Activated CD4-positive, alpha-beta T cell treated with anti-CD3 and anti-CD28 coated beads, Interleukin-2, amount 50 U/mL, for 1 hour (primary cell): ENCODE results near the gene OSBPL5.

Experiments used
- DNase-seq: peaks from one replicate; pipeline ENCODE4 v3.0.0-alpha.2; 2020

OSBPL5 gene

DNA sequence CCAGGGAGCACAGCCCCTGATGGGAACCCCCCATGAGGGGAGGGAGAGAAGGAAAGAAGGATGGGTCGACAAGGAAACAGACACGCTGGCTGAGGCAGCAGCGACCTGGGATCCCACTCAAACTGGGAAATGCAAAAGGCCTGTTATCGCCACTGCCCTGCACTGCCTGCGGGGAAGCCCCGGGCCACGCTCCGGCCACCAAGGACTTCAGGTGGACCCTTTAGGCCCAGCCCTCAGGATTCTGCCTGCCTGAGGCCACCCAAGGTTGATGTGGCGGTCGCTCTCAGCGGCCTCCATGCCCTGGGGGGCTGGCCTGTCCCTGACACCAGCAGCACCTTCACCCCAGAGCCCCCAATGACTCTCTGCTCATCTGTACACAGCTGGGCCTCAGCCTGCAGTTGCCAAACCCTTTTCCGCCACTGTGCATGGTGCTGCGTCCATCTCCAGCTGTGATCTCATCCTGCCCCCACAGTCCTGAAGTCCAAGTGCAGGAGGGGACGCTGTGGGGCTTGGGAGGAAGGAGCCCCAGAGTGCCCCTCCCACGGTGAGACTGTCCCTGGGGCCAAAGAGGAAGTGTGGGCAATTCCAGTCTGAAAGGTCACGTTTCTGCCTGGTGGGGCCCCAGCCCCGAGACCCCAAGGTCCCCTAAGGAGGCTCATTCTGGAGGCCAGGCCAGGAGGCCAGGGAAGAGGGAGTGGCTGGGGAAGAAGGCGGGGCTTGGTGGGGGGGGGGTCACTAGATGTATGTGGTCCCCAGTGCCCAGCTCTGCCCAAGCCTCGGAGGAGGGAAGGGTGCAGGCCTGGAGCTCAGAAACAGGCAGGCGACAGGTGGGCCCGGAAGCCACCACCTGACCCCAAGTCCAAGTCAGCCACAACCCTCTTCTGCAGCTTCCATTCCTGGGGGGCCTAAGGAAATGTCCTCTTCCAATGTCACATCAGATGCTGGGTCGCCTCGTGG lies 31.6 kb downstream of the OSBPL5 start:
- DNase-seq: no peak

DNA sequence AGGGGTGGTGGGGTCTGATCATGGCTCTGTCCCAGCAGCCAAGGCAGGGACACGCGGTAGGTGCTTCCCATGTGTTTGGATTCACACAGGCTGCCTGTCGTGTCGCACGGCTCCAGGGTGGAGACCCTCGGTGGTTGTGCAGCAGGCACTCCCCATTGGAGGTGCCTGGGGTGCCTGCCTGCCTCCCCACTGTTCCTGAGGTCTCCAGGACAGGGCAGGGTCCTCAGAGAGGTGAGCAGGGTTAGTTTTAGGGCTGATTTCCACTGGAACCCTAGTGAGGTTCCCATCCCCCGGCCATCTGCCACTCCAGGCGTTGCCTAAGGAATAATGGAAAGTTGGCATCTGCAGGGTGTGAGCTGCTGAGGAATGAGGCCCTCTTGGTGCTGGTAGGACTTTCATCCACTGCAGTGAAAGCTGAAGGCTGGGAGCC lies 32.3 kb downstream of the OSBPL5 start:
- DNase-seq: no peak

DNA sequence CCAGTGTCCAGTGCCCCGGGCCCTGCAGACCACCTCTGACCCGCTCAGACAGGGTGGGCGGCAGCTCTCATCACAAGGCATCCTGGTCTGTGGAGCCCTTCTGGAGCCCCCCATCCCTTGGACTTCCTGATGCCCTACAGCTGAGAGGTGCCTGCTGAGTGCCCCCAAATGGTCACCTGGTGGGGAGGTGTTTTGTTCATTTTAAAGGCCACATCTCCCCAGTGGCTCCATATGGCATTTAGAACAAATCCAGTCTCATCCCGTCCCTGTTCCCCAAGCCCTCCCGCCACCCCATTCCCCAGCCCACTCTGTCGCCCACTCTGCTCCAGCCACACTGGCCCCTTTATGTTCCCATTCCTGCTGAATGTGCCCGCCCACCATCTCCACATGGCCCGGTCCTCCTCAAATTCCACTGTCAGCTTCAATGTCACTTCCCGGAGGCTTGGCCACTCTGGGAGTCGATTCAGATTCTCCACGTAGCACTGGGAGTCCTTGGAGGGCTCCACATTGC lies 32.8 kb downstream of the OSBPL5 start:
- no peak for DNase-seq

DNA sequence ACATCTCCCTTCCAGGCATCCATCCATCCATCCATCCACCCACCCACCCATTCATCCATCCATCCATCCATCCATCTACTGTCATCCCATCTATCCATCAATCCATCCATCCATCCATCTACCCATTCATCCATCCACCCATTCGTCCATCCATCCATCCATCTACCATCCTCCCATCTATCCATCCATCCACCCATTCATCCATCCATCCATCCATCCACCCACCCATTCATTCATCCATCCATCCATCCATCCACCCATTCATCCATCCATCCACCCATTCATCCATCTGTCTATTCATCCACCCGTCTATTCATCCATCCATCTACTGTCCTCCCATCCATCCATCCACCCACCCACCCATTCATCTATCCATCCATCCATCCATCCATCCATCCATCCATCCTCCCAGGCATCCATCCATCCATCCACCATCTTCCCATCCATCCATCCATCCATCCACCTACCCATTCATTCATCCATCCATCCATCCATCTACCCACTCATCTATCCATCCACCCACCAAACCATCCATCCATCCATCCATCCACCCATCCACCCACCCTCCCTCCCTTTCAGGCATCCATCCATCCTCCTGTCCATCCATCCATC lies 33.7 kb downstream of the OSBPL5 start:
- DNase-seq: no peak

DNA sequence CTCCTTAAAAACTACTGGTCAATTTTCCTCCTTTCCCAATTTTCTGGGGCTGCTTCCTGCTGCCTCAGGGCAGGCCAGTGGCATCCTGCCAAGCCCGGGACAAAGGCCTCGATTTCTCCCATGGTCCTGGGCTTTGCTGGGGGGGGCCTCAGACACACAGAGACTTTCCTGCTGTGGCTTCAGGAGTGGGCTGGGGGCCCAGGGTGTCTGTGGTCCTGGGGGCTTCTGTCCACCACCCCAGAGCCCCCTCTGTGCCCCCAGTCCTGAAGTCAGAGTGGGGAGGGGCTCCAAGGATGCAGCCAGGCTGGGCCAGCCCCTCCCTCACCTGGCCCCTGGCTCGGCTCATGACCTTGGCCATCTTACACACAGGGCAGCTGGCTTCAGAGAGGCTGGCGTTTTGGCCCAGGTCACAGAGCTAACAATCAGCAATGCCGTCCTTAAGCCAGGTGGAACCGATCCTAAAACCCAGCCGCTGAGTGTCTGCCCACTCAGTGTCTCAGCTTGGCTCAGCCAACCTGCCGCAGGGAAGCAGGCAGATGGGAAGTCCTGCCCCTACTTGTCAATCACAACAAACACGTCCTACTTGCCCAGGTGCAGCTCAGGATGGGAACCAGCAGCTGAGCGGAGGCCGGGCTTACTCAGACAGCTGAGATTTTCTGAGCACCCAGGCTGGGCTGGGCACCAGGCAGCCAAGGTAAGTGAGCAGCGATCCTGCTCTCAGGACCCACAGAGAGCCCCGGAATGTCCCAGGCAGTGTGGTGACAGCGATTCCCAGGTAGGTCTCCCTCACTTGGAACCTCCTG lies 34.6 kb downstream of the OSBPL5 start:
- no peak for DNase-seq

DNA sequence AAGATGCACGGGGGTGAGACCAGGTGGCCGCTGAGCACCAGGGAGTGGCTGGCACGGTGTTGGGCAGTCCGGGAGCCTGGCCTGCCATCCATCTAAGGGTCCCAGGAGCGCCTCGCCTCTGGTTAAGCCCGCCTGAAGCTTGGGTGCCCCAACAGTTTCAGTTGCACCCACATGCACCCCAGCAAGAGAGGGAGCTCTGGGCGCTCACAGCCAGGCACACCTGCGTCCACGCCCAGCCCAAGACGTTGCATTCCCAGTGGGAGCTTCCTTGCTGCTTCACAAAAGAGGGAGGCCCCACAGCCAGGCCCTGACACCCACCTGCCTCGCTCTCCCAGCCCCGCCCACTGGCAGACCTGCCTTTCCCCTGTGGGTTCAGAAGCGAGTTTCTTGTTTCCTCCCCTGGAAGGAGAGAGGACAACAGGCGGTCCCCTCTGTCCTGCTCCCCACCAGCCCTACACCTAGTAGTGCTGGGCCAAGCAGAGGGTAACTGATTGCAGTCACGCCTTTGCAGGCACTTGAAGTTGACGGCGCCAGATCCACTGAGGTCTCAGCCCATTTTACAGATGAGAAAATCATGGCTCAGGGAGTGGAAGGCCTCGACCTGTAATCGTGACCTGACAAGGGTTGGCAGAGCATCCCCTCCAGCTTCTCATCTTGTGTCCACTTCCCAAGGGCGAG lies 35.4 kb downstream of the OSBPL5 start:
- DNase-seq: no peak

DNA sequence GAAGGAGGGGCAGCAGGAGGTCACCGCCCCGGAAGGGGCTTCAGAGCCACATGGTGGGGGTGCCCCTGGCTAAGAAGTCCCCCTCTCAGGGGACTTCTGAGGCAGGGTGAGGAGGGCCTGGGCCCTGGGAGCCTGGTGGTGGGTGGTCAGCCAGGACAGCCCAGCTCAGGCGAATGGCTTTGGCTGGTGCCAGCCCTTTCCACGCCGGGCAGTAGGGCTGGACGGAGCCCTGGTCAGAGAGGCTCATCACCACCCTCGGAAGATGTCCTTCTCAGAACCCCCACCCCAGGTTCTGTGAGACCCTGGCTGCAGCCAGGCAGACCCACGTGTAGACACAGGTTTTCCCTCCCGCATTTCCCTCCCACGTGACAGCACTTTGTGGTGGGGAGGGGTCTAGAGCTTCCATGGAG lies 35.9 kb downstream of the OSBPL5 start:
- DNase-seq: no peak

DNA sequence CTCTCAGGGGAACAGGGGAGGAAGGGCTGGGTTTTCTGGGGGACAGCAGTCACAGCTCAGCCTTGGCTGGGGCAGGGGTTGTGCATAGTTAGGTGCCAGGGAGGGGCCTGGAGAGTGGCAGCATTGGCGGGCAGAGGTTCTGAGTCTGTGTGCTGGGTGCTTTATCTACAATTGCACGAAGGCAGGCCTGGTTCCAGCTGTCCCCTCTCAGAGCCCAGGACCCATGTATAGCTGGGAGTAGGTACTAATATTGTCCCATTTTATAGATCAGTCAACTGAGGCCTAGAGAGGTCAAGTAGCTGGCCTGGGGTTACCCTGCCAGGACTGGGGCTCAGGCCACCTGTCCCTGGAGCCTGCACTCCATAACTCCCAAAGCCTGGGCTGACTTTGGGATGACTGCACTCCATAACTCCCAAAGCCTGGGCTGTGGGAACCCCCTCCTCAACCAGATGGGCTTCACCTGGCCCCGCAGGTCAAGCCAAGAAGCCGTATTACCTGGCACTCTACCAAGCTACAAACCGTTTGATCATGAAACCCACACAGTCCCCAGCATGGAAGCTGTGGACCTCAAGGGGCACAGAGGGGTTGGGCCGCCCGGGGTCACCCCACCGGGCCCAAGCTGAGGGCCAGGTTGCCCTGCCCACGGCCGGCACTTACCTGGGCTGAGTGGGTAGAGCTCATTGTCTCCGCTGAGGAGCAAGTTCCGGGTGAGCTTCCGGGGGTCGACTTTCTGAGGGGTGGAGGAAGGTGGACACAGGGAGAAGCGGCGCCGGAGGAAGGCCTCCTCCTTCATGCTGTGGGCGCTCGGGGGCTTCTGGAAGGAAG lies 36.5 kb downstream of the OSBPL5 start:
- no peak for DNase-seq

DNA sequence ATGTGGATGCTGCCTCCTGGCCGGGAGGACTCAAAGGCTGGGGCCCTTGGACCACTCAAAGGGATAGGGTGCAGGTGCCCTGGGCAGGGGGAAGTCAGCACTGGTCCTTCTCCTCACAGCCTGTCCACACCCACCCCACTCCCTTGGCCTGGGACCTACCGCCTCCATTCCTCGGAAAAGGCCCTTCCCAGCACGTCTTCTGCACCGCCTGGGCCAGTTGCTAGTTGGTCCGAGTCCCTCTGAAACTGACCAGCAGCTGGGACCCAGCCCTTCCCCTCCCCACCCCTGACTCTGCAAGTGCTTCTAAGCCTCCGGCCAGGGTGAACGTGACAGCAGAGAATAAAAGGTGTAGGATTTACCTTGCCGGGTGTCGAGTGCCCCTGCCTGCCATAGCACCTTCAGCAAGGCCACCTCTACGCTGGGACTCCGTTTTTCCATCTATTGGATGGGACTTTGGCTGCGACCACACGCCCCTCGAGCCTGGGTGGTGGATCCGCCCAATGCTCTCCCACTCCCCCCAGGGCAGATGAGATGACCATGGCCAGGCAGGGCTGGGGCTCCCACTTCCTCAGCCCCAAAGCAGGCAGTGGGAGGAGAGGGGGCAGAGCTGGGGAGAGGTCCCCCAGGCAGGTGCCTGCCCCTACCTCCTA lies 37.3 kb downstream of the OSBPL5 start:
- no peak for DNase-seq

DNA sequence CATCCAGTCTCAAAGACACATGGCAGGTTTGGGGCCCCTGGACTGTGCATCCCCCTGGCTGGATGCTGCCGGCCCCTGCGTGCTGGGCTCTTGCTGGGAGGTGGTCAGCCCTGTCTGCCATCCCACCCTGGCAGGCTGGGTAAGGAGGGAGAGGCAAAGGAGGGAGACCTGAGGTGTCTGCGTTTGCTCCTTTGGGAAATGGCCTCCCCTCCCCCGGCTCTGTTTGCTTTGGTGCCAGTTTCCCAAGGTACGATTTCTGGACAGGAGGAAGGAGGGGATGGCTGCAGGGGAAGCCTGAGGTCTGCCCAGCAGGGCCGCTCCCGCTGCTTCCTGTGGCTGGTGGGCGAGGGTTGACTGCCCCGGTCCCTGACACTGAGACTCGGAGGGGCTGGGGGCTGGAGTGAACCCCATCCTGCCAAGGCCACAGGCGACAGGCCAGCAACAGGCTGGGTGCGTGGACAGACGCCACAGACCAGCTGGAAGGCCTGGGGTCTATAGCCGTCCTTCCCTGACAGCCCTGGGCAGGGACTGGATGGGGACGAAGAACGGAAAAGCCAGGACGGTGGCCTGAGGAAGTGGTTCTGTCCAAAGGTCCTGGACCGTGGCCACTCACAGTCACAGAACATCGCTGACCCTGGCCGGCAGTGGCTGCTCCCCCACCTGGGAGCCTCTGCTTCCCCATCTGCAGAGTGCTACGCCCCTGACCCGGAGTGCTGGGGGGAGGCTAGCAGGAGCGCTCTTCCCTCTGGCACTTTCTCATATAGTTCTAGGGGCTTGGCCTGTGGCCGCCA lies 38.0 kb downstream of the OSBPL5 start:
- no peak for DNase-seq

DNA sequence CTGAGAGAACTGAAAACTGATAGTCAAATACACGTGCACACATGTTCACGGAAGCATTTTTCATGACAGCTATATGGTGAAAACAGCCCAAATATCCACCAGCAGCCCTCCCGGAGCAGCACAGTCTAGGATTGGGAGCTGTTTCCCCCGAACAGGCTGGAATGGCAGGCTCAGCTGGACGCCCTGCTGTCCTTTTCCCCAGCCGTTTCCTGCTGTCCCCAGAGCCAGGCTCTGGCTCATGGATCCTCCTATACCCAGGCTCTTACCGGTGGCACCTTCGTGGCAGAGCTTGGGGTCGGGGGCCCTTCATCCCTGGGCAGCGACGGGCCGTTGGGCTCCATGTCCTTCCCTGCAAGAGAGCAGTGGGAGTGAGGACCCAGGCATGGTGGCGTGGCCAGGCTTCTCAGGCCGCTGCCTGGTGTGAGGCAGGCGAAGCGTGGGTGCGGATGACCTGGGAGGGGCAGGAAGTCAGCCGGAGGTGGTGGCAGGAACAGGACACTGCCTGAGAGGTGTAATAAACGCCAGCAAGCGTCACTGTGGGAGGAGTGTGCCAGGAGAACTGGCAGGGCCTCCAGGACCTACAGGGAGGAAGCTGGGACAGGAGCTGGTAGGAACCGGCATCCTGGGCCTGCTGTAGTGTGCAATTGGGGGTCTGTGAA lies 38.8 kb downstream of the OSBPL5 start:
- no peak for DNase-seq

DNA sequence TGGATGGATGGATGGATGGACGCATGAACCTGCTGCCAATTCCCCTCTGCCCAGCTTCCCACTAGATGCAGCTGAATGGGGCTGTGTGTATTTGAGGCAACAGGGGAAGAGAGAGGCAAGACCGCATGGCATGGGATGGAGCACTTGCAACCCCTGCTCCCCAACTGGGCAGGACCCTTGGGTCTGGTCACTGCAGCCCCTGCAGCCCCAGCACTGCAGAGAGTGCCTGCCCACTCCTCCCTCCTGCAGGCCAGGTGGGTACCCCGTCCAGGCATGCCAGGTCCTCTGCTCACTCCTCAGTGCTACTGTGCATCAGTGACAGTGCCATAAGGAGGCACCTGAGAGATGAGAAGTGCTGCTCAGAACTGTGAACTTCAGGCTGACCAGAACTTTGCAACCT lies 40.3 kb downstream of the OSBPL5 start:
- no peak for DNase-seq

DNA sequence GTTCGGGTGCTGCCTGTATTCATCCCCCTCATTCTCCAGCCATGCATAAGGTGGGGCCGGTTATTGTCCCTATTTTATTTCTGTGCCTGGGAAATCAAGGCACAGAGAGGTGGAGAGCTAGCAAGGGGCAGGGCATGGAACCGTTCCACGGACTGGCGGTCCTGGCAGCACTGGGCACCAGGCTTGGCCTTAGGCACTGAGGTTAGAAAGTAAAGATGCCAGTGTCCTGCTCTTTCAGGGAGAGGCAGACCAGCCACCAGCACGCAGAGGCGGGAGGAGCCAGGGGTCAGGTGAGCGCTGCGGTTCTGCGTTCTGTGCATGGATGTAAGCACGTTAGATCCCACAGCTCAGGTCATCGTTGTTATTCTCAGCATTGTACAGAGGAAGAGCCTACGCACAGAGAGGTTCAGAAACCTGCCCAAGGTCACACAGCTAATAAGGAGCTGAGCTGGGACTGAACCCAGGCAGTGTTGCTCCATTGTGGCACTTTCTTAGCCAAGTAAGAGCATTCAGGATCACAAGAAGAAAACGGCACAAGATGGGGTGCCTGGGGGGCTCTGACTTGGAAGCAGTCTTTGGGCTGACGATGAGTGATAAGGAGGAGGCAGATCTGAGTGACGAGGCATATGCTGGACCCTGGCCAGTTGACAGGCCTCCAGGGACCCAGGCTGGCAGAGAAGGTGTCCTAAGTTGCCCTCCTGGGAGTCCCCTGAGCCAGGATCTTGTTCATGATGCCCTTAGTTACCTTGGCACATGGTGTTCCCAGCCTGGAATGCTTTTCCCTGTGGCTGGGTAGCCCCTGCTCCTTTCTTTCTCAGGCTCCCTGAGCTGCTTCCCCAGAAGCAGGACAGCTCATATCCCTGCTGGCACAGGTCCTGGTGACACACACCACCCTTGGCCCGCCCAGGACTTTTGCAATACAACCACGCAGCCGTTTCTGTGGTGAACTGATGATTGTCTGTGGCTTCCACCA lies 41.1 kb downstream of the OSBPL5 start:
- no peak for DNase-seq

DNA sequence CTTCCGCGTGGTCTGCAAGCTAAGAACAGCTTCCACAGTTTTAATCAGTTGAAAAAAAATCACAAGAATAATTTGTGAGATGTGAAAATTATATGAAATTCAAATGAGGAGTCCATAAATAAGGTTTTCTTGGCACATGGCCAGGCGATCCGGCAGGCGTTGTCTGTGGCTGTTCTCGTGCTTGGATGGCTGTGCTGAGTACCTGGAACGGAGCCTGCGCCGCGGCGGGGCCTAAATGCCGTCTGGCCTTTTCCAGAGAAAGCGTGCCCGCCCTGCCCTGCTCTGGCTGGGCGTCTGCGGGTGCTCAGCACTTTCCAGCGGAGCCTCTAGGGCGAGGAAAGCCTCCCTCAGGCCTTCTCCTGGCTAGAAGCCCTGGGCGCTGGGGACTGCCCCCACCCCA lies 41.8 kb downstream of the OSBPL5 start:
- DNase-seq: no peak

DNA sequence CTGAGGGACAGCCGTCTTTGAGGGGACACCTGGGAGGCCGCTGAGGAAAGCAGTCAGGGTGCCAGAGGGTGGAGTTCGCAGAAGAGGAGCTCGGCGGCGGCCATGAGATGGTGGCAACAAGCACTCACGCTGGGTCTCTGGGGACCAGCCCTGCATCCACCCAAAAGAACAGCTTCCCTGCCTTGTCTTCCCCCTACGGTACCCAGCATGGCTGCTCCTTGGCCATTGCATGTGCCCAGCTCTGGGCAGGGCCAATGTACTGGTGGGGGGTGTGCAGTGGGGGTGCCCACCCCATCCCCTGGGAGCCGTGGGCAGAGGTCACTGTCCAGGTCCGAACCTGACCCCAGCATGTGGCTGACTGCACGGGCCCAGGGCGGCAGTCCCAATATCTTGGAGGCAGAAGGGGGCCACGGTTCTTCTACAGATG lies 42.3 kb downstream of the OSBPL5 start:
- no peak for DNase-seq

DNA sequence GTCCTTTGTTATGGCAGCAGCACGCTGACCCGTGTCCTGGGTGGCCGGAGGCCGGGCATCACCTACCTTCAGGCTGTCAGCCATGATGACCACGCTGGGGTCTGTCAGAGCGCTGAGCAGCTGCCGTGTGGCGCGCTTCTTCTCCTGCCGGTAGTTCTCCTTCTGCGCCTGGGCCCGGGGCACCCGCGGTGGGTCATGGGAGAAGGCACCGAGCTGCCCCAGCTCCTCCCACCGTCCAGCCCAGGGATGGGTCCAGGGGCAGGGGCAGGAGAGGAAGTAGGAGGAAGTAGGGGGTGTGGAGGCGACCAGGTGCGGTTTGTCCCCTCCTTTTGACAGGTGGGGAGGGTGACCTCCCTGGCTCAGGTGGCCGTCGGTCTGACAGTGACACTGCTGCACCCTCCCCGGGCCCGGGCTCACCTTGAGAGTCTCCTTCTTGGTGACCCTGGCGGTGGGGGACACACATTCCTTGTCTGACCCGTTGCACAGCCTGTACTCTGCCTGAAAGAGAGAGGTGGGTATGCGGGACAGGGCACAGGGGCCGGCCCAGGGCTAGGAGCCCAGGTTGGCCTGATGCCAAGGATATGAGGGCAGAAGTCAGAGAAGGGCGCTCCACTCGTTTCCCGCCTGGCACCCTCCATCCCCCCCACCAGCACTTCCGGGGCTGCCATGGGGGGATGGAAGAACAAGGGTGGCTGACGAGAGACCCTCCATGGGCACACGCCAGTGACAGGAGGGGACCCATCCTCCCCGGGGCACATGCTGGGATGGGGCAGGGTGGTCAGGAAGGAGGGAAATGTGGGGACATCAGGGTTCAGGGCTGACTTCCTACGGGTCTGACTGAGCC lies 43.0 kb downstream of the OSBPL5 start:
- no peak for DNase-seq

DNA sequence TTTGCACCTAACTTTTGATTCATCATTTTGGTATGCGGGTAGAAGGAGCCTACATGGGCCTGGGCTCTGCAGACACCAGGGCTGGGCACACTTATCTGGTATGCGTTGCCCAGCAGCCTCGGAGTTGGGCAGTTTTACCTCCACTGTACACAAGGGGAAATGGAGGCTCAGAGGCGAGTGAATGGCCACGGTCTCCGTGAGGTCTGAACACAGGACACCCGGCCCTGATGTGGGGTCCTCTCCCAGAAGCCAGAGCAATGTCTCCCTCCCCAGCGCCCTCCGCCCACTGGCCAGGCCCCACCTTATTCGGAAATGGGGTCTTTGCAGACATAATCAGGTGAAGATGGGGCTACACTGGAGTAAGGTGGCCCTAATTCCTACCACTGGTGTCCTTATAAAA lies 43.7 kb downstream of the OSBPL5 start:
- no peak for DNase-seq
